Measurements from ENCODE around the gene F12.

- TF ChIP-seq CTCF (IDR thresholded peaks at IDR 0.05): no peak
- TF ChIP-seq POLR2A (IDR thresholded peaks at IDR 0.05): no peak
- no peak for TF ChIP-seq POLR2AphosphoS5 (IDR thresholded peaks at IDR 0.05)
- TF ChIP-seq EP300 (IDR thresholded peaks at IDR 0.05): no peak
Observed at GRCh38 chr5:177457852-177458681, 48.7 kb upstream of the F12 start.
